GM06990 (cell line): Measurements from ENCODE around the gene DAPP1.
"Not testable (repeated sequence)": the region's sequence is repeated elsewhere in the genome, so short reads cannot be mapped to it uniquely, and the experiment has no call there.

Experiments used
- DNase-seq: peaks from one replicate; pipeline ENCODE4 v3.0.0-alpha.2; 2011; ENCODE audit not compliant: insufficient read length; ENCODE audit errors: extremely low read depth
- H3K27me3 ChIP-seq: replicated peaks from 2 replicates; pipeline ENCODE4 v1.6.0; 2011; ENCODE audit warnings: low read length; ENCODE audit not compliant: control insufficient read depth, insufficient read depth
- H3K36me3 ChIP-seq: 2 replicates; pipeline ENCODE4 v1.5.1; 2011; ENCODE audit warnings: low read length; ENCODE audit not compliant: control insufficient read depth, insufficient read depth
- H3K4me3 ChIP-seq: replicated peaks from 2 replicates; pipeline ENCODE4 v1.5.1; 2011; ENCODE audit warnings: low read depth, mild to moderate bottlenecking, control low read depth, low read length
- CTCF ChIP-seq: IDR thresholded peaks from 2 replicates; pipeline ENCODE4 v1.5.1; 2011; ENCODE audit warnings: low read length, control low read depth, mild to moderate bottlenecking, inconsistent platforms; ENCODE audit not compliant: insufficient read depth, poor library complexity, severe bottlenecking

DAPP1 gene

GRCh38 chr4:99816545-99817308 lies at the start of gene DAPP1:
TSS of gene DAPP1 (plus strand) at chr4:99816827. CDS start at chr4:99816914, 87 bp downstream.
- DNase-seq, result peak; percentile 83
- H3K27me3 ChIP-seq, result no peaks in the 10 kb centered on the region
- no peaks in the 10 kb centered on the region for H3K36me3 ChIP-seq
- H3K4me3 ChIP-seq, result peak within 1 kb of the TSS; percentile 78
- no peak for TF ChIP-seq CTCF

- H3K4me3 ChIP-seq, result not testable (repeated sequence)
Measured at GRCh38 chr4:99770842-99771241, 45.8 kb upstream of the DAPP1 start.

GRCh38 chr4:99783940-99784339 lies 32.7 kb upstream of the DAPP1 start:
- Histone ChIP-seq H3K36me3 (no peaks in the 10 kb centered on the region), H3K4me3 (no peak overlapping the region), H3K27me3 (no peaks in the 10 kb centered on the region)
- no peak for DNase-seq
- TF ChIP-seq CTCF, result no peak

More at GRCh38 chr4:99770842-99771241, 45.8 kb upstream of the DAPP1 start:
- not testable (repeated sequence) for DNase-seq, H3K36me3 ChIP-seq, H3K27me3 ChIP-seq

- Histone ChIP-seq H3K4me3 (no peak overlapping the region), H3K27me3 (no peaks in the 10 kb centered on the region), H3K36me3 (no peaks in the 10 kb centered on the region)
- no peak for TF ChIP-seq CTCF
- DNase-seq, result no peak
Measured at GRCh38 chr4:99784842-99785241, 31.8 kb upstream of the DAPP1 start.

GRCh38 chr4:99790796-99791617 lies 25.6 kb upstream of the DAPP1 start:
- Histone ChIP-seq H3K4me3 (no peak overlapping the region), H3K27me3 (no peaks in the 10 kb centered on the region), H3K36me3 (no peaks in the 10 kb centered on the region)
- DNase-seq, result no peak
- no peak for TF ChIP-seq CTCF

GRCh38 chr4:99800332-99801004 lies 16.2 kb upstream of the DAPP1 start:
- no peak for TF ChIP-seq CTCF
- no peak overlapping the region for H3K4me3 ChIP-seq
- no peak for DNase-seq
- H3K36me3 ChIP-seq, result no peaks in the 10 kb centered on the region
- no peaks in the 10 kb centered on the region; the same call in 1 of the 2 replicates for H3K27me3 ChIP-seq
